BJ (cell line): ENCODE data around the gene DNAJC22. TPM values are rescaled to one million over a fixed set of nuclear protein-coding genes. Genes with fewer than 3 reads are reported as not detected.
A peak's percentile ranks its signal among the peaks of the same experiment; 100 is the strongest.

ENCODE experiments used
- CTCF ChIA-PET: fragments of 350-600 bp; formaldehyde crosslinking; extraction: SDS; loops from one replicate; lab custom pipeline; 2021; ENCODE audit warnings: antibody characterized with exemption, inconsistent platforms; lab: Yijun Ruan, JAX
- POLR2A ChIA-PET: fragments of 300-600 bp; sonication (Branson Sonifier 250); formaldehyde crosslinking; extraction: SDS; loops from one replicate; lab custom pipeline; 2021; ENCODE audit warnings: antibody characterized with exemption; lab: Charles Lee
- DNase-seq: peaks from one replicate; pipeline ENCODE4 v3.0.0-alpha.2; 2011; ENCODE audit warnings: low read depth
- H3K27me3 ChIP-seq: 2 replicates; pipeline ENCODE4 v1.6.0; 2011; ENCODE audit warnings: low read length; ENCODE audit not compliant: control insufficient read depth, insufficient read depth
- H3K36me3 ChIP-seq: 2 replicates; pipeline ENCODE4 v1.5.1; 2011; ENCODE audit warnings: low read length; ENCODE audit not compliant: control insufficient read depth, insufficient read depth
- H3K4me3 ChIP-seq: 2 replicates; pipeline ENCODE4 v1.5.1; 2011; ENCODE audit warnings: low read depth, mild to moderate bottlenecking, control low read depth, low read length
- polyA plus RNA-seq: library from polyadenylated mRNA; depleted of rRNA; stranded (reverse); fragments of >200 nt; gene quantifications from 2 replicates; pipeline ENCODE4 v1.2.3, GENCODE V29; 2011
- TF ChIP-seq, protein P1 (sequence below): IDR thresholded peaks from 2 replicates; pipeline ENCODE4 v1.5.1; 2011; ENCODE audit warnings: low read depth, mild to moderate bottlenecking, control low read depth, inconsistent platforms, low read length, moderate library complexity; ENCODE audit not compliant: insufficient read depth

DNAJC22 gene
- polyA plus RNA-seq, 1 experiment: 4.3 TPM

- no peak for DNase-seq
- TF ChIP-seq, protein P1, sequence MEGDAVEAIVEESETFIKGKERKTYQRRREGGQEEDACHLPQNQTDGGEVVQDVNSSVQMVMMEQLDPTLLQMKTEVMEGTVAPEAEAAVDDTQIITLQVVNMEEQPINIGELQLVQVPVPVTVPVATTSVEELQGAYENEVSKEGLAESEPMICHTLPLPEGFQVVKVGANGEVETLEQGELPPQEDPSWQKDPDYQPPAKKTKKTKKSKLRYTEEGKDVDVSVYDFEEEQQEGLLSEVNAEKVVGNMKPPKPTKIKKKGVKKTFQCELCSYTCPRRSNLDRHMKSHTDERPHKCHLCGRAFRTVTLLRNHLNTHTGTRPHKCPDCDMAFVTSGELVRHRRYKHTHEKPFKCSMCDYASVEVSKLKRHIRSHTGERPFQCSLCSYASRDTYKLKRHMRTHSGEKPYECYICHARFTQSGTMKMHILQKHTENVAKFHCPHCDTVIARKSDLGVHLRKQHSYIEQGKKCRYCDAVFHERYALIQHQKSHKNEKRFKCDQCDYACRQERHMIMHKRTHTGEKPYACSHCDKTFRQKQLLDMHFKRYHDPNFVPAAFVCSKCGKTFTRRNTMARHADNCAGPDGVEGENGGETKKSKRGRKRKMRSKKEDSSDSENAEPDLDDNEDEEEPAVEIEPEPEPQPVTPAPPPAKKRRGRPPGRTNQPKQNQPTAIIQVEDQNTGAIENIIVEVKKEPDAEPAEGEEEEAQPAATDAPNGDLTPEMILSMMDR: no peak
- H3K27me3 ChIP-seq: peaks cover 56% of the 10 kb centered on the region
- H3K36me3 ChIP-seq: no peaks in the 10 kb centered on the region
- POLR2A ChIA-PET: no interaction called here
- CTCF ChIA-PET: interaction anchor here (0.6 to 3.7 kb wide), 28 partner anchors 9 to 279 kb away, joined by 3 to 47 read pairs (median 5); partner anchors contain the start of genes PRPH and TROAP
- H3K4me3 ChIP-seq: no peak overlapping the region
These were observed 5.0 kb upstream of the DNAJC22 start for GRCh38 chr12:49341777-49342065.

- TF ChIP-seq, protein P1: peak; percentile 86
- peaks cover 60% of the 10 kb centered on the region for H3K27me3 ChIP-seq
- no peak for DNase-seq
- POLR2A ChIA-PET: no interaction called here
- CTCF ChIA-PET: interaction anchor here (0.6 to 3.7 kb wide), 37 partner anchors 8 to 361 kb away, joined by 3 to 47 read pairs (median 4); partner anchors contain the start of genes PRPH and TROAP
- no peaks in the 10 kb centered on the region for H3K36me3 ChIP-seq
- H3K4me3 ChIP-seq: peak overlapping the region; percentile 29
These were observed 4.4 kb upstream of the DNAJC22 start for GRCh38 chr12:49342066-49342913.

GRCh38 chr12:49342914-49343731 lies 3.6 kb upstream of the DNAJC22 start:
- H3K27me3 ChIP-seq: peaks cover 57% of the 10 kb centered on the region
- no peak for DNase-seq
- ChIA-PET CTCF (interaction anchor here (0.7 to 3.7 kb wide), 27 partner anchors 8 to 361 kb away, joined by 3 to 47 read pairs (median 5); partner anchors contain the start of gene PRPH), POLR2A (no interaction called here)
- no peak overlapping the region for H3K4me3 ChIP-seq
- H3K36me3 ChIP-seq: no peaks in the 10 kb centered on the region
- TF ChIP-seq, protein P1: no peak

- no peak for DNase-seq
- ChIA-PET CTCF (interaction anchor here (3.7 kb wide), 1 partner anchor 55 kb away, joined by 26 read pairs; no protein-coding TSS in a partner anchor), POLR2A (no interaction called here)
- Histone ChIP-seq H3K36me3 (no peaks in the 10 kb centered on the region), H3K4me3 (no peak overlapping the region), H3K27me3 (peaks cover 54% of the 10 kb centered on the region)
- TF ChIP-seq, protein P1: no peak
These were observed 2.1 kb upstream of the DNAJC22 start for GRCh38 chr12:49344486-49345050.
